HFF-Myc (cell line): ENCODE measurements around the gene ELOB.

Experiments
- DNase-seq: peaks from one replicate; pipeline ENCODE4 v3.0.0-alpha.2; 2011; ENCODE audit warnings: low read depth; ENCODE audit errors: extremely low read depth
- H3K4me3 ChIP-seq: replicated peaks from 2 replicates; pipeline ENCODE4 v1.5.1; 2011; ENCODE audit warnings: low read depth, mild to moderate bottlenecking, control low read depth, low read length
- CTCF ChIP-seq: IDR thresholded peaks from 2 replicates; pipeline ENCODE4 v1.5.1; 2012; ENCODE audit warnings: mild to moderate bottlenecking, low read depth, low read length, control low read depth; ENCODE audit errors: missing control alignments

ELOB gene

GRCh38 chr16:2821487-2822157 lies 44.5 kb upstream of the ELOB start:
- no peak for TF ChIP-seq CTCF
- no peak for DNase-seq
- no peak overlapping the region for H3K4me3 ChIP-seq

GRCh38 chr16:2820836-2821486 lies 43.9 kb upstream of the ELOB start:
- no peak for DNase-seq
- H3K4me3 ChIP-seq = no peak overlapping the region
- no peak for TF ChIP-seq CTCF

- no peak for DNase-seq
- no peak for TF ChIP-seq CTCF
Measured at GRCh38 chr16:2819939-2820835, 43.1 kb upstream of the ELOB start.

GRCh38 chr16:2819179-2819938 lies 42.3 kb upstream of the ELOB start:
- no peak overlapping the region for H3K4me3 ChIP-seq
- DNase-seq = no peak
- TF ChIP-seq CTCF = no peak

More at GRCh38 chr16:2819939-2820835, 43.1 kb upstream of the ELOB start:
- H3K4me3 ChIP-seq = no peak overlapping the region

GRCh38 chr16:2818272-2818876 lies 41.3 kb upstream of the ELOB start:
- no peak overlapping the region for H3K4me3 ChIP-seq
- TF ChIP-seq CTCF = no peak
- no peak for DNase-seq
